Measurements from ENCODE around the gene ELF5.

ELF5 gene

DNA sequence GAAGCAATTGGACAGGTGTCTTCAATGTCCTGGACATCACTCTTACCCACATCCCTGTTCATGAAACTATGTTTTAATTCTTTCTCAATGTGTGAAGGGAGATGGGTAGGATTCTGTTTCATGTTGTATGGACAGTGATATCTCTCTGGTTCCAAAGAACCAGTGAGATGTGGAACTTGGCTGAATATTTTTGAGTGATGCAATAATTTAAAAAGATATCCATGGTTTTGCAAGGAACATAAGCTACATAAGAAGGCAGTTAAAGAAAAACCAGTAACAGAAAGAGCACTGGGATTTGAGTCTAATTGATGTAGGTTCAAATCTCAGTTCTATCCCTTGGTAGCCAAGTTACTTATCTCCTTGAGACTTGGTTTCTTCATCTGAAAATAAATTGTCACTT, 7.7 kb upstream of the ELF5 start:
- DNase-seq = no peak

DNA sequence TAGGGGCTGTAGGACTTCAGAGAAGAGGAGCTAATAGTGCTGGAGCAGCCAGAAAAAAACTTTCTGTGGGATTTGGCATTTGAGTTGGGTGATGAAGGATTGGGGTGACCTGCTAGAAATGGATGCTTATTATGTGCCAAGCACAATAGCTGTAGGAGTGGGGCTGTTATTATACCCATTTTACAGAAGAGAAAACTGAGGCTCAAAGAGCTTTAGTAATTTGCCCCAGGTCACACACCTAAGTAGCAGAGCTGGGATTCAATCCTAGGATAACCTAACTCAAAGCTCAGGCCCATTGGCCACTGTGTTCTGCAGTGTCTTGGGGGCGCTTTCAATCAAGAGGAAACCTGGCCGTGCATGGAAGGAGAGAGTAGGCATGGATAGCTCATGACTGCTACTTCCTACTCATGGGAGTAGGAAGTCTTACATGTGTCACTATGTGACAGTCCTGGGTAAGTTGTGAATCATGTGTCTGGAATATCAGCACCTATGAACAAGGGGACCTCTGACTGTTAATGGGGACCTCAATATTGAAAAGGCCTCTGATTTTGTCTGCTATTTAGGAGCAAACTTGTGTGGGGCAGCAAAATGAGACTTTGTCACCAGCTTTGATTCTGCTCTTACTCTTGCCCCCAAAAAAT, 6.1 kb upstream of the ELF5 start:
- DNase-seq = no peak

DNA sequence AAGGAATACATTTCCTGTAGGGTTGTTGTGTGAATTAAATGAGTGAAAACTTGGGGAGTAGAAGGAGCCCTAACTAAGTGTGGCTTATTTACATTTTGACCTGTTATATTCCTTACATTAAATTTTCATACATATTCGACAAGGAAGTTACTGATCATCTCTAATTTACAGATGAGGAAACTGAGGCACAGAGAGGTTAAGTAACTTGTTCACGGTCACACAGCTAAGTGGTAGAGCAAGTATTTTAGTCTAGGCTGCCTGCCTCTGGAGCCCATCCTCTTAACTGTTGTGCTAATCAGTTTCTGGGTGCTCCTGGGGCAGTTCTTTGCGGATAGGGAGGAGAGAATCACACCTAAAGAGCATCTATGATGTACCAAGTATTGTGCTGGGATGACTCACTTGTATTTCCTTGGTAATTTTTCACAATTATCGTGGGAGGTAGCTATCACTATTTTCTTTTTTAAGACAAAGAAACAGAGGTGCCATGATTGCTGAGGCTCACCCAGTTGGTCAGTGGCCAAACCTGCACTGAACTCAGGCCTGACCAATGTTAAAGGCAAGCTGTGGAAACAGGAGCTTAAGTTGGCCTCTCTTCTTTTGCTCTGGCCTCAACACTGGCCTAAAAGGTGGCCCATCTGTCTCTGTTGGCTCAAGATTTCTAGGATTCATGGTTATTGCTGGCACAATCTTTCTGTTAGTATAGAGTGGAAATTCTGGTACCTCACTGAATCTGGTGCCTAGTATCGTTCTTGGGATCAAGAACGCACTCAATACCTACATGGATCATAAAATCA, 2.9 kb upstream of the ELF5 start:
- no peak for DNase-seq

DNA sequence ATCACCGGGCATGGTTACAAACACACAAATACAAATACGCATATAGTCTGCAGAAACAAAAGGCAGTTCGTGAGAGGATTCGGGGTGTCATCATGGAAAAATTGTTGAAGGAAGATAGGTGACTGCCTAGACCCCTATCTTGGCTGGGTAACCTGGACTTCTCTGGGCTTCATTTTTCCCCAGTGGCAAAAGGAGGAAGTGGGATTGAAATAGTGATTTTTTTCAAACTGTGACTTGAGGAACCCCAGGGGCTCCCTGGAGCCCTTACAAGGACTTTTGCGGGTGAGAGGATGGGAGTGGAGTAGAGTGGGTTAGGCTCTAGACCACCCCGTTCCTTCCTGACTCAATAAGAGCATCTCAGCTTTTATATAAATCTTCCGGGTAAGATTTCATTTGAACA, 1.0 kb upstream of the ELF5 start:
- DNase-seq = no peak

DNA sequence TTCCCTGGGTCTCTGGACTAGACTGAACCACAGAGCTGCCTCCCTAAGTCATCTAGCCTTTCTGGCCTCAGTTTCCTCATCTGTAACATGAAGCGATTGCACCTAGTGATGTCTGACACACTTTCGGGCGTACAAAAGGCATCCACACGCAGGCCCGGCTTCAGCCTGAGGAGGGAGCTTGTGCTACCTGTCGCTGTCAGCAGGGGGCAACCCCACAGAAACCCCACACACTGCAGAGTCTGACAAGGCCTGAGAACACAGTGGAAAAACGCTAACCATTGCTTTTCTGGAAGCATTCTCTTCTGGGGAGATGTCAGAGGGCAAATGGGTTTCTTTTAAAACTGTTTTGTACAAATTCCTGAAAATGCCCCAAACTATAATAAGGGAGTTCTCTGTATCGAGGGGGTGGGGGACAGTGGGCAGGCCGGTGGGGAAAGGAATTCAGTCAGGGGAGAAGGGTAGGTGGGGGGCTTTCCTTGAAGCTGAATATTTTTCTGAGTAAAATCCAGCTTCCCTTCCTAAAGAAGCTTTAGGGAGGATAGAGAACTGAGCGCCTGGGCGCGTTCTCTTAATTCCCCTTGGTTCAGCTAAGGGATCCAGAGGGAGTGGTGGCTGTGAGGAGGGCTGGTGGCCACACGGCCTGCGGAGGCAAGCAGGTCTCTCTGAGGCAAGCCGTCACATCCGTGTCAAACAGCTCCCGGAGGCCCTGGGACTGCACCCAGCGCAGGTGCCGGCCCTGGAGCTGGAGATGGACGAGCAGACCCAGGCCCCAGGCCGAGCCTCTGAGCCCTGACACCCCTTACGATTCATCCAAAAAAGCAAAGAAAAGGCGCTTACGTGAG, 533 bp downstream of the ELF5 start:
- DNase-seq = peak; percentile 79

DNA sequence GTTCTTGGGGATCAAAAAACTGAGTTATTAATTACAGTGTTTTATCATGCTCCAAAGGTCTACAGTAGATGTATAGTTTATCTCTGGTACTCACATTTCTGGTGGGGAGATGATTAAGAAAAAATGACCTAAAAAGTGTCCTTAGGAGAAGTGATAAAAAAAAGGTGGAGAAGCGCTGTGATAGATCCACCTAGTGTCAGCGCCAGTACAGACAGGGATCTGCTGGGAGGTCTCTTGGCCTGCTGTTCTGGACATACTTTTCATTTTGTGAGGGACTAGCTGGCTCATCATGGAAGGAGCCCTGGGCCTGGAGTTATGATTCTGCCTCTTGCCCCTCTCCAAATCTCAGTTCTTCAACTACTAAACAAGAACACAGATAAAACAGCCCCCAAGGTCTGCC, 2.9 kb downstream of the ELF5 start:
- no peak for DNase-seq

DNA sequence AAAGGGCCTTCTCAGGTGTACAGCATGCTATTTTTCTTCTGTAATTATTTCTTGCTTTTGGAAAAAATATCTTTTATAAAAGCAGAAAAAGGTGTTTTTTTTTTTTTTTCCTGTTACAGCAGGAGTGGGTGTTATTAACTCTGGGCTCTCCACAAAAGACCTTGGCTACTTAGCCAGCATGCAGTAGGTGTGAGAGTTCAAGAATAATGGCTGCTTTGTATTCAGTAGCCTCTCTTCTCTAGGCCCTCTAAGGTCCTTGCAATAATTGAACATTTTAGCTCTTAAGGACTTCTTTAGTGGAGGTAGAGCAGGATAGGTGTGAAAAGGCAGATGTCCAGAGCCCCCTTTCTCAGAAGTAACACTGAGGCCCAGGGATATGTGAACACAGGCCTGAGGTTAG, 3.4 kb downstream of the ELF5 start:
- no peak for DNase-seq

DNA sequence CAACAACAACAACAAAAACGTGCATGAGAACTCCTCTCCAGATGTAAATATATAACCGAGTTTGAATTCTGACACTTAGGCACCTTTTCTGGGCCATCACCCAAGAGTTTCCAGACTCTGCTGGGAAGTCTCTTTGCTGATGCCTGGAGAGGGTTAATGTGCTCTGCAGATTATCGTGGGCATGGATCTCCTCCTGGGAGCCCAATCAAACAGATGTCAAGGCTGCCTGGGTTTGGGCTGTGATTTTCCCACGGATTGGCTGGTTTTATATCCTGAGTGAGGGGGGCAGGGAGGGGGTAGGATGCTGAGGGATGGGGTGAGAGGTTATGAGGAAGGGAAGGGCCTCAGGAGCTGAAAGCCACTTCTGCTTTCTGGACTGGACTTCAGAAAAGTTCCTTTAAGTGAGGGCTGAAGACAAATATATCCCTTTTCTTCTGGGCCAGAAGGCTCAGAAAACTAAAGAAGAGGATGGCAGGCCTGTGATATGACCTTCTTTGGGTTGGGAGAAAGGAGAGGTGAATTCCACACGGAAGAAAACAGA, 4.2 kb downstream of the ELF5 start:
- DNase-seq = no peak

DNA sequence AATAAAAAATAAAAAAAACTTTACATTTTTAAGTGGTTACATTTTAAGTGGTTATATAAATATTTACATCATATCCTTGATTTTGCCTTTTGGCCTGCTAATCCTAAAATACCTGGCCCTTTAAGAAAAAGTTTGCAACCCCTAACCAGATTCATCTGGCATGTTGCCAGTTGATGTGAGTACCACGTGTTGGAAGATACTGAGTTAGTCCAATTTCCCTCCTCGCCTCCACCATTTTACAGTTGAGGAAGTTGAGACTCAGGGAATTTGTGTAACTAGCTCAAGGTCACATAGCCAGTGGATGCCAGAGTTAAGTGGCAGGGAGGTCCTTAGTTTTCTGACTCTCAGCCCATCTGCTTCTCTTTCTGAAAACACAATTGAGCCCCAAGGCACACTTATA, 5.1 kb downstream of the ELF5 start:
- no peak for DNase-seq

DNA sequence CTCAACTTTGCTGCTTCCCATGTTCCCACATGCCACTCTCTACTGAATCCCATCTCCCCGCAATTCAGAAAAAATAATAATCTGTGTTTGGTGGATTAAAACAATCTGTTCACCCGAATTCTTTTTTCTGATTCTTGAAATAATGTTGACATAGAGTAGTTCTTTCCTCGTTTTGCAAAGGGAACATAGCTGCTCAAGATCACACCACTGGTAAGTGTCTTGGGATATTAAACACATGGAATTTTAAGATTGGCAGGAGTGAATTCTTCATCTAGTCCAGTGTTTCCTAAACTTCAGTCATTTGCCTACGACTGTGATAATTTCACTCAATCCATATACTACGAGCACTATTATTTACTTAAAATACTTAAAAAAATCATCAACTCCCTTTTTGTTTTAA, 6.0 kb downstream of the ELF5 start:
- DNase-seq = no peak

DNA sequence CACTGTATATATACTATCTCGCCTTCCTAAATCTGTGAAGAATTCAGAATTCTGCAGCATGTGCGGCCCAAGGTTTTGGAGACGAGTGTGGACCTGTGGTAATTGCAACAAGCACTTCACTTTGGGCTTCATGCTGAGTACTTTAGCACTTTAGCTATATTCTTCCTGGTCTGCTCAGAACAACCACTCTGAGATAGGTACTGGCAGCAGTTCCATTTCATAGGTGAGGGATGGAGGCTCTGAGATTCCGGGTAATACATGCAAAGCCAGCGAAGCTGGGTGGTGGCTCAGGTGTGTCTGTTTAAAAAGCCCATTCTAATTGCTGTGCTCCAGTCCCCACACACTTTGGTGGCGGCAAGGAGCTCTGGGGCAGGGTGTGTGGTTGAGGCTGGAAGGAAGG, 6.4 kb downstream of the ELF5 start:
- no peak for DNase-seq

DNA sequence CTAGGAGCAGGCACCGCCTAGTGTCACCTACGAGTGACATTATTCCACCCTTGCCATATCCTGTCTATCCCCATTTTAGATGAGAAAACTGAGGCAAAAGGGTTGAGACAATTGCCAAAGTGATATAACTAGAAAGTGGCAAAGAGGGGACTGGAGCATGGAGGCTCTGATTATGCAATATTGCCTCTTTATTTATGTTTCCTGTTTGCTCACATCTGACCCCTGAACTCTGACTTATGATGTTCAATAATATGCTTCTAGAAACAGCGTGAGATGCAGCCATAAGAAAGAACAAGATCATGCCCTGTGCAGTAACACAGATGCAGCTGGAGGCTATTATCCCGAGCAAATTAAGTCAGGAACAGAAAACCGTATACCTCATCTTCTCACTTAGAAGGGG, 7.7 kb downstream of the ELF5 start:
- DNase-seq = no peak

DNA sequence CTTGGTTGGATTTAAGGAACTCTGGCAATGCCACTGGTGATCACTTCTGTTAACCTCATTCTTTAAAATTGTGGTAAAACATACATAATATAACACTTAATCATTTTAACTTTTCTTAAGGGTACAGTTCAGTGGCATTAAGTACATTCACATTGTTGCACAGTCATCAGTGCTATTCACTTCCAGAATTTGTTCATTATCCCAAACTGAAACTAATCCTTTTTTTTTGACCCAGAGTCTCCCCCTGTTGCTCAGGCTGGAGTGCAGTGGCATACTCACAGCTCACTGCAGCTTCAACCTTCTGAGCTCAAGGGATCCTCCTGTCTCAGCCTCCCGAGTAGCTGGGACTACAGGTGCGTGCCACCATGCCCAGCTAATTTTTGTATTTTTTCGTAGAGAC, 10.6 kb downstream of the ELF5 start:
- DNase-seq = no peak

DNA sequence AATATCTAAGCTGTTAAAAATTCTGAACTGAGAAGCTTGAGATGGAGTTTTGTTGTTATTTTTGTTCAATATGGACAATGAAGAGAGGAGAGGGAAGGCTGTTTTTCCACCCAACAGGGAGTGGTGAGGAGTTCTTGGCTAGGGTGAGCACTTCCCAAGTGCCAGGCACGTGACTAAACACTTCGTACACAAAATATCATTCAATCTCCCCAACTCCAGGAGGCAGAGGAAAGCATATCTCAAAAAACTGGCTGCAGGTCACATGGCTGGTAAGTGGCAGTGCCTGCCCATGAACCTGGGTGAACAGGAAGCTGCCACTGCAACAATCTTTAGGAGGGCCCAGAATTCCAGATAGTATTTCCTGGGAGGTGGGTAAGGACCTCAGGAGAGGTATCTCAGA, 11.6 kb downstream of the ELF5 start:
- DNase-seq = no peak

DNA sequence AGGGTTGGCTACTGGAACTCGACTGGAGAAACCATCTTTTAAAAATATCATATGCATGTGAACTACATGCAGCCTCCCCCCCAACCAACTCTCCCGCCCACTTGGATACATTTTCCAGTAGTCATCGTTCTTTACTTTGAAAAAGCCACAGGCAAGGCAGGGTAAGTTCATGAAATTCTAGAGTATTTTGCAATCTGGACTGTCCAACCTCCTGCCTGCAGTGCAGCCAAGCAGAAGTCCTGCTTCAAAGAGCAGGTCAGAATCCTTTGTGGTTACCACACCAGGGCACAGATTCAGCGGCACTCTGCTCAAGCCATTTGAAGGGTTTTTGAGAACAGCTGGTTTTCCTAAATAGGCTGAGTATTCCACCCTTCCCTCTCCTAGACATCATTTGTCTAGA, 12.1 kb downstream of the ELF5 start:
- DNase-seq = no peak

DNA sequence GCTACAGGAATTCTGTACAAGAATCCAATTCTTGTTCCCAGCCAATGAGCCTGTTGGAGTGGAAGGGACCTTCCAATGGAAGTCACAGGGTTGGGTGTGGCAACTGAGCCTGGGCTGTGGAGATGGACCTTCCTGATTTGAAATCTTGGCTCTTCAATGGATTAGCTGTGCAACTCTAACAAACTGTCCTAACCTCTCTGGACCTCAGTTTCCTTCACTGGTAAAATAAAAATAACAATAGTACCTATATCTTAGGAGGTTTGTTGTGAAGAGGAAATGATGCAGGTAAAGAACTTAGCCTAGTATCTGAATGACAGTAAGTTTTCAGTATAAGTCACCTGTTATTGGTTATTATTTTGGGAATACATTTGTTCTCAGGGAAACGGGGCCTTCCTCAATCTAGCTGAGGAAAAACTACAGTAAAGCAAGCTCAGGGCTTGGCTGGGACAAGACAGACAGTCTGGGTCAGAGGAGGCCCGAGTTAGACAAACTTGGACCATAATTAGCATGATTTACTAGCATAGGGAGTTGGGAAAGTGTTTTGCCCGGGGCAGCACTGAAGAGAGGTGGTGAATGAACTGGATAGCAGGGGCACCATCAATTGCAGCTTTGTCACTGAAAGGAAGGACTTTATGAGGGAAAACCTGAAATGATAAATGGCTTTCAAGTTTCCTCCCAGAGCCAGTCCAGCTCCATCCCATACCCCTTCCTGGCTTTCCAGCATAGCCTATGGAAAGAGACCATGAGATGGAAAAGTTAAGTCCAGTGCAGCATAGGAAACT, 13.7 kb downstream of the ELF5 start:
- DNase-seq = no peak

DNA sequence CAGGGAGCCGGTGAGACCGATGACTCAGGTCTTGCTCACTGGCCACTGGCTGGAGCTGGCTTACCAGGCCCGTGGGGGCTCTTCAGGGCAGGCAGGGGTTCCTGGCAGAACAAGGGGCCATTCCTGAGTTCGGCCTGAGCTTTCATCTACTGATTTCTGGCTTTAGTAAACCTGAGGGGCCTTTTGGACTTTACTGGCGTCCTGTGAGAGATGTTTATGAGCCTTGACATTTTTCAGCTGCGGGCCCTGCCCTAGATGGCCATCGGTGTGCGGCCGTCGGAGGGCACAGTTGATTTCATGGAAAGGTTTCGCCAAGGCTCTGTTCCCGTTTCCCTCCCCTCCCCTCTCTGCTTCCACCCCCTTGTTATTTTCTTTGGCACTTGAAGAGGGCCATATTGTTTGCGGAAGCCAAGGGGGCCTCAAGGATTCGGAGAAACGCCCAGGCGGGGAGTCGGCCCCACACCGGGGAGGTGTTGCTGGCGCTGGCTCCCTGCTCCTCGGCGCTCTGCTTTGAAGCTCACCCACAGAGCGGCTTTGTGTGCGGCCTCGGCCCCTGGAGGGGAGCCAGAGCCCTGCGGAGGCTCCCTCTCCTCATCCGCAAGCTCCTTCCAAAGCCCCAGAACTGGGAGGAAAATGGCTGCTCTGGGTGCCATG, 17.7 kb downstream of the ELF5 start:
- no peak for DNase-seq

DNA sequence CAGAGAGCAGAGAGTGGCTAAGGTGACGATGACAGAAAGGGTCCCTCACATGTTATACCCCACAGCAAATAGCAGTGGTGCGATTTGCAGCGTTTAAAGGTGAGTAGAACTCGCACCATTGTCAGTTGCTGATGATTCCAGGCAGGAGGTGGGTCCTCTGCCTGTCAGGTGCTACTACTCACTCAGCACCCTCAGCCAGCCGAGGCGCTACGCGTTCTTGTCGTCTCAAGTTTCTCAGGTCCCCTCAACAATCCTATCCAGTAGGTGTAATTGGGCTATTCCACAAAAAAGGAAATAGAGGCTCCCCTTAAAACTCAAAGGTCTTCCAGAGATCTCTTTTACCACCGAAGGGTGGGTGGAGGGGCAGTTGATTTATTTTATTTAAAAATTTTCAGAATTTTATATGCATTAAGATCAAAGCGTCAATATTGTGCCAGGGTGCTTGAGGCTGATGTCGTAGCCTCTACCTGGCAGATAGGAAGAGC, 18.3 kb downstream of the ELF5 start:
- DNase-seq = no peak

DNA sequence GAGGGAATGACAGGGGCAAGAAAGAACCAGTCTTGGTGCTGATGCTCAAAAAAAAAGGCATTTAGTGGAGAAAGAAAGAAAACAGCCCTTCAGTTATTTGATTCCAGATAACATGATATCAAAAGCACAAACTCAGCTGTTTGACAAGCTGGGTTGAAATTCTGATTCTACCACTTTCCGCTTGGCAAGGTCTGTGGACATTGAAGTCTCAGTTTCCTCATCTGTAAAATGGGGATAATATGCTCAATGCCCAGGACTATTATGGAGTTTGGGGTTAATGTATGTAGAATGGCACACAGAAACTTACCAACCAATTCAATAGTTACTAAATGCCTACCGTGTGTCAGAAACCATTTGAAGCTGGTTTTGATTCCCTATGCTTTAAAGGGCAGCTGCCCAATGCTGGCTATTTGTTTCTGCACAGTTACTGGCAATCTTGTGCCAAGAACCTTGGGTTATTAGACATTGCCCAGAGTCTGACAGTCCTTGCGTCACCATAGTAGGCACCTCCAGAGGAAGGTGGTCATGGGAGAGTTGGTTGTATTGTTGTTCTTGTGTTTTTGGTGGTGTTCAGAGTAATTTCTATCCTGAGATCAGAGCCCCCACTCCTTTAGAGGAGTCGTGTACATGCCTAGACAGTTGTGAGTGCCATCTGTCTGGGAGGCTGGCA, 19.5 kb downstream of the ELF5 start:
- DNase-seq = no peak

DNA sequence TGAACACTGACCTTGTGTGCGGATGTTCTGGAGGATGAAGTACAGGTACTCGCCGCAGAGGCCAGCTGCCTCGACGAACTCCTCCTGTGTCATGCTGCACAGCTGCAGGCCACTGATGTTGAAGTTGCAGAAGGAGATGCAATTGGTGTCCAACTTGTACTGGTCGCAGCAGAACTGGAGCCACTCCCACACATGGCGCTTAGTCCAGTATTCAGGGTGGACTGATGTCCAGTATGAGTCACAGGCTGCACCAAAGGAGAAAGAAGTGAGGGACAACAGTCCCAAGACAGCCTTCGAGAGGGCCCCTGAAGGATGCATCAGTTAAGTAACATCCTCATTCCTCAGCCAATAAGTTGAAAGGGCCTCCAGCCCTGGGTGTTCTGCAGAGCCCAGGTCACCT, 20.1 kb downstream of the ELF5 start:
- DNase-seq = no peak

DNA sequence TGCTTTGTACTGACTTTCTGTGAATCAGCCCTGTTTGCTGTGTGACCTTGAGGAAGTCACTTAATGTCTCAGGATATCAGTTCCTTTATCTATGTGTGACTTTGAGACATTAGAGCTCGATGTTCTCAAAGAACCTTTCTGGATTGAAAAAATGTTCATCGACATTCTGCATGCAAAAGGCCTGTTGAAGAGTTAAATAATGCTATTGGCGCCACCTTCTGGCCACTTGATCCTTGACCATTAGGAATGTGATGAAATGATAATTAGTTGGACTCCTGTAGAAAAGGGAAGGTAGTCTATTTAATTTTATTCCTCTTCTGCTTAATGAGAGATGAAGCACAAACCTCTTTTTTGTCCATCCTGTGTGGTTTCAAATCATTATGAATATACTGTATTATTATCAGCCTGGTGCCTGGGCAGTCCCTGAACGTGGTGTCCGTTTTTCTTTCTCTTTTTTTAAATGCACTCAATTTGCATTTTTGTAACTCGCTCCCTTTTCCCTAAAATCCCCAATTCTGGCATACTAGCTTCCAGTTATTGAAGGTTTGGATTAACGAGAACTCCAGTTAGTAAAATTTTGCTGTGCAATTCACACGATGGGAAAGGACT, 20.7 kb downstream of the ELF5 start:
- peak; percentile 69 for DNase-seq
